ENCODE results near the gene C1orf167.

Gene C1orf167

DNA sequence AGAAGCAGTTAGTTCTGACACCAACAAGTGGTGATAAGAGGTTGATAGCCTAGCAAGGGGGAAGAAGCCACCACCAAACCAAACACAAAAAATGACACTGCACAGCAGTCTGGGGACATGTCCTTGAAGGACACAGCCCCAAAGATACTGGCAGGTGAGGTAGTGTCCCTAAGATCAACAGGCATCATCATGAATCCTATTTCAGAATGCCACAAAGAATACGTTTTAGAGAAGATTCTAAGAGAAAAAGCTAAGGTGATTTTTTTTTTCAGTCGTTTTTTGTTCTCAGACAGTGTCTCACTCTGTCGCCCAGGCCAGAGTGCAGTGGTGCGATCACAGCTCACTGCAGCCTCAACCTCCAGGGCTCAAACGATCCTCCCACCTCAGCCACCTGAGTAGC is 24.2 kb downstream of the C1orf167 start:
- DNase-seq: no peak

DNA sequence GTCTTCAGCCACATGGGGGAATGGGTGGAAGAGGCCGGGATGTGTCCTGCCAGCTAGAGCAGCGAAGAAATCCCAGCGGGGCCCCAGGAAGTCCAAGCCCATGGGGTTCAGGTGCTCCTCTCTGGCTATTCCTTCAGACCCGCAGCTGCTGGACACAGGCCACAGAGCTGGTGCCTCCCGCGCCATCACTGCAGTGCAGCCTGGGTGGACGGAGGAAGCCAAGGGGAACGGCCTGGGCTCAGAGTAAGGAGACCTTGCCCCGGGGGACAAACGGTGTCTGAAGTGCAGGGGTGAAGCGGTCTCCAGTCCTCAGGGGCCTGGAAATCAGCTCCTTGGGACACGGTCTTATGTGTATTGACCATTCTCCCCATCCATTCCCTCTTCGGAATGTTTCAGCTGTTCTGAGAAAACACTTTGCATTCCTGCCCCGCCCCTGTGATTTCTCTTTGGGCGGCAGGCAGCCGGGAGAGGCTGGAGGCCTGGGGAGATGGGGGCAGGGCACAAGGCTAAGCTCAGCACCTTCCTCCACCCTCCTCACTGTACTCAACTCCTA is 25.3 kb downstream of the C1orf167 start:
- no peak for DNase-seq

DNA sequence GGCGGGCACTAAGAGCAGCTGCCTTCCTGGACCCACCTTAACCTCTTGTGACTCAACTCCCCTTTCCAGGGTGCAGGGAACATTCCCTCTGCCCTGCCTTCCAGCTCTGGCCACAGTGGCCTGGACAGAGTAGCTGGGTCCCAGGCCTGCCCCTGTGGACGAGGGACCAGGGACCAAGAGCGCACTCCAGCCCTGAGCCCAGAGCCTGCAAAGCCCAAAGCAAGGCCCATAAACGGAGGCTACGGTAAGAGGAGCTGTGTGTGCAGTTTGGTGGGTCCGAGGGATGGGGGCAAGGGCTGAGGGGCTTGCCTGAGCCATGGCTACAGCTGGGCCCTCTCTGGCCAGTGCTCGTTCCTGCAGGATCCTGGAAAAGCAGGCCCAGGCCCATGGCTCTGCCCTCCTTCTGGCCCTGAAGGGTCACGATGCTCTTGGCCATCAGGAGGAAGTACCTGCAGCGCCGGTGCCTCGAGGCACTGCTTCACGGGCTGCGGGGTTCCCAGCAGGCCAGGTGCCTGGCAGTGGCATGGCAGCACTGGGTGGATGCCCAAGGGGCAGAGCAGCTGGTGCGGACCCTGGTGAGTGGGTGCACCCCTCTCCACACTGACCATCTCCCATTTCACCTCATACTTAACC is 25.9 kb downstream of the C1orf167 start:
- no peak for DNase-seq

DNA sequence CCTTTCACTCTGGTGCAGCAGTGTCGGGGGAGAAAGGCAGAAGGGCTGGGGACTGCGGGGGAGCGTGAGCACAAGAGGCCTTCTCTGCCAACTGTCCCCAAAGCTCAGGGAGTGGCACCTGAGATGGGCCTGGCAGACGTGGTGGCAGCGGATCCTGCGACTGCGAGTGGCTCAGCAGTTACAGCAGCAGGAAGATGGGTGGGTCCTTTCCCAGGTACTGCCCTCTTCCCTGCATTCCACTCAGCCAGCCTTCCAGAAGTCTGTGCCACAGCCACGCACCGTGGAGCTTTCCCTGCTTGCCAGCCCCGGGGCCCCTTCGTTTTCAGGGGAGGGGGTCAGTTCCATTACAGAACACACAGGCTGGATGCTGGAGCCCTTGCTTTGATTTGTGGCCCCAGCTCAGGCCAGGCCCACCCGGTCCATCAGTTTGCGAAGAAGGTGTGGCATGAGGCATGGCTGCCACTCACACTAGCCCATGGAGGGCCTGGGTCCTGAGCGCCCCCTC is 26.6 kb downstream of the C1orf167 start:
- DNase-seq: no peak

DNA sequence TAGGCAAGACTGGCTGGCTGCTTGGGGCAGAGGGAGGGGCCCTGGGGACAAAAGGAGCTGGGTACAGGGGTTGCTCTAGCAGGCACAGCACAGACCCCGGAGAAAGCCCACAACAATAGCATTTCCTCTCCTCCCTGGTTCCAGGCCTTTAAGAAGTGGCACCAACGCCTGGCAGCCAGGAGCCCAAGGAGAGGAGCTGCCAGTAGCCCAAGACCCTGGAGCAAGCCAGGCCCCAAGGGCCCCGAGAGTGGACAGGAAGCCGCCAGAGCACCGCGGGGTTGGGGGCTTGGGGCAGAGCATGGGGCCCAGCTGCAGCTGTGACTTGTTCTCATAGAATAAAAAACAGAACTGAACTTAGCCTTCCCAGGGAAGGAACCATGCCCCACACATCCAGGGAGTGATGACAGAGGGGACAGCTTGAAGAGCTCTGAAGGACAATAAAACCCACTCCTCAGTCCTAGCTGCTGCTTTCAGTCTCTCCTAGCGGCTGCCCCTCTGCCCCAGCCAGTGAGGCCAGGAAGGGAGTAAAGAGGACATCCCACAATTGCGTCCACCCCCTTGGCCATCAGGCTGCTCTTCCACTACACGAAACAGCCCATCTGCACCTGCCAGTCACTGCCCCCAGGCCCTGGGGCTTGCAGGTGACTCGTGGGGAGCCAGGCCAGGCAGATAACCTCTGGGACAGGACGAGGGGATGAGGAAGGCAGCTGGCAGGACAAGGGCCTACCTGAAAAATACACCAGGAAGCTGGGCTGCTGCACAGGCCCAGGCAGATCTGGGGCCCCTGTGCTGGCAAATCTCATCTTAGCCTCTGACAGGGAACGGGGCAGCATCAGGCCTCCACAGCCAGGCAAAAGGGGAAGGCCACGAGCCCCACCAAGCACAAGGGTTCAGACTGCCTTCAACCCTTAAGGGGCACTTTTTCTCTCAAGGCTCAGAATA is 27.4 kb downstream of the C1orf167 start:
- no peak for DNase-seq

DNA sequence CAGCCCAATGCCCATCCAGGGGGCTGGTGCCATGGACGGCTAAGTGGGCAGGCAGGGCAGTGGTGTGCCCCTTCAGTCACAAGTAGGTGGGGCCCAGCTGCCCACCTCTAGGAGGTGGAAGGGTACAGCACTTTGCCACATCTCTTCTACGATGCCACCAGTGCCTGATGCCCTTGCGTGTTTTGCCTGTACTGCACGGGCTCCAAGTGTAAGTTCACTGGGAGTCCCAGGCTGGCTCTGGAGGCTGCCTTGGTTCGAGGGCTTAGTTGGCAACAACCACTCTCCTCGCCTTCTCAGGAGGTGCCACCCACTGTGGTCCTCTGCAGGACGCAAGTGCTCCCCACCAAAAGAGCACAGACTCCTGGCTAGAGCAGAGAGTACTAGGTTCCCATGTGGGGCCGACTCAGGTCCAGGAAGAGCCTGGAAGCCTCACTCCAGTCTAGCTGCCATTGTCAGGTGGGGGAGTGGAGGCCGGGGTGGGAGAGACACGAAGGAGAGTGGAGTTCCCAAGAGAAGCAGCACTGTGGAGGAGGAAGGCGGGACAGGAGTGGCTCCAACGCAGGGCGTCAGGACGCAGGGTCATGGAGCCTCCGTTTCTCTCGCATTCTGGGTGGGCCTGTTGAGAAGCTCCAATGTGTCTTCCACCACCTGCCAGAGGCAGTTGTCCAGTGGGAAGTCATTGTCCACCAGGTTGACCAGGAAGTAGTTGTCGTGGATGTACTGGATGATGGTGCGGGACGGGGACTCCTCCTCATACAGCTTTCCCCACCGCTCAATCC is 28.3 kb downstream of the C1orf167 start:
- no peak for DNase-seq

DNA sequence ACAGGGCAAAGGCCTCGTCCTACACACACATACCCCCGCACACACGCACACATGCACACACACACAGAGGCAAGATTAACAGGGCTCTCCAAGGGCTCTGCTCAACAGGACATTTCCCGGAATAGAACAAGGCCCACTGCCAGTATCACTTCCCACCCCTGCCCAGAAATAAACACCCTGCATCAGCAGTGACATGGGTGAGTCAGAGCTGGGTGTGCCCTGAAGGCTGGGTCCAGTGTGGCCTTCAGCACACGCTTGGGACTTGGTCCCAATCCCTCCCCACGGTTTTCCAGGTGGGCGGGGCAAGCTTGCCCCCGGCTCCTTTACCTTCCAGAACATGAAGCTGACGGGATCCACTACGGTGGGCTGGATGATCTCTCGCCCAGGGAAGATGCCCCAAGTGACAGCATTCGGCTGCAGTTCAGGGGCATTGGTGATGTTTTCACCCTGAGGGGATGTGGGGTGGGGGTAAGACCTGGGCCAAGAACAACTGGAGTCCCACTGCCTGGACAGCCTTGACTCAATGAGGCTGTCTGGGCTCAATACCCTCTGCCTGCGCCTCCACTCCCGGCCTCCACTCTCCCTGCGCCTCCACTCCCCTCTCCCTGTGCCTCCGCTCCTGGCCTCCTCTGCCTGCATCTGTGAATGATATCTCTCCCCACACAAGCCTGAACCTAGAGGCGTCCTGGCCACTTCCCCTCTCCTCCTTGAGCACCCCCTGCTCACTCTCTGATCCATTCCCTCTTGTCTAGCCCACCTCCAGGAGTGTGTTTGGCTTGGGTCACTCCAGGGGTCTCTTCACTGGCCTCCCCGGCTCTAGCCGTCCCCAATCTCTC is 29.1 kb downstream of the C1orf167 start:
- no peak for DNase-seq

DNA sequence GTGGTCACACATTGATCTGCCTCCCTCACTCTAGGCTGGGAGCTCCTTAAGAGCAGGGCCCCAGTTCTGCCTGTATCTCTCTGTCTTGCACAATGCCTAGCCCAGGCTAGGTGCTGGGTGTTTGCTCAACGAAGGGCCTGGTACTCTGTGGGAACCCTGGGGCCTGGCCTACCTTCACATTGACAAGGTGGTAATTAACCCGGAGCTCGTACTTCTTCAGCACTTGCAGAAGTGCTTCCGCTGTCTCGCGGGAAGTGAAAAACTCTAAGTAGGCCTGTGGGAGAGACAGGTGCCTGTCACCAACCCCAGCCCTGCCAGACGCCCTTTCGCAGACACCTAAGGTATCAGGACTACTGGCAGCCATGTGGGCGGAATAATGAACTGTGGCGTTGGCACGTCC is 30.1 kb downstream of the C1orf167 start:
- no peak for DNase-seq

DNA sequence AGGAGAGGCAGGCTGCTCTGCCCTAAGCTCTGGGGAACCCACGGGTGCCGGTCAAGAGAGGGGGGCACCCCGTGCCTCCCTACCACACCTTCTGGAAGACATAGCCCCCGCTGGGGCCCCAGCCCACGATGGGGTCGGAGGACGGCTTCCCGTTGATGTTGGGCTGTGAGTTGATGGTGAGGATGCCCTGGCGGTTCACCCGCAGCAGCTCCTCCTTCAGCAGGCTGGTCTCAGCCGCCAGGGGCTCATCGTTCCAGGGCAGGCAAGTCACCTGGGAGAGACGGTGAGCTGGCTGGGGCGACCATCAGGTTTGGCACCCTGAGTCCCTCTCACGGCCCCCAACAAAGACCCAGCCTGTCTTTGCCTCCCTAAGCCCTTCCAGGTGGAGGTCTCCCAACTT is 31.8 kb downstream of the C1orf167 start:
- no peak for DNase-seq

DNA sequence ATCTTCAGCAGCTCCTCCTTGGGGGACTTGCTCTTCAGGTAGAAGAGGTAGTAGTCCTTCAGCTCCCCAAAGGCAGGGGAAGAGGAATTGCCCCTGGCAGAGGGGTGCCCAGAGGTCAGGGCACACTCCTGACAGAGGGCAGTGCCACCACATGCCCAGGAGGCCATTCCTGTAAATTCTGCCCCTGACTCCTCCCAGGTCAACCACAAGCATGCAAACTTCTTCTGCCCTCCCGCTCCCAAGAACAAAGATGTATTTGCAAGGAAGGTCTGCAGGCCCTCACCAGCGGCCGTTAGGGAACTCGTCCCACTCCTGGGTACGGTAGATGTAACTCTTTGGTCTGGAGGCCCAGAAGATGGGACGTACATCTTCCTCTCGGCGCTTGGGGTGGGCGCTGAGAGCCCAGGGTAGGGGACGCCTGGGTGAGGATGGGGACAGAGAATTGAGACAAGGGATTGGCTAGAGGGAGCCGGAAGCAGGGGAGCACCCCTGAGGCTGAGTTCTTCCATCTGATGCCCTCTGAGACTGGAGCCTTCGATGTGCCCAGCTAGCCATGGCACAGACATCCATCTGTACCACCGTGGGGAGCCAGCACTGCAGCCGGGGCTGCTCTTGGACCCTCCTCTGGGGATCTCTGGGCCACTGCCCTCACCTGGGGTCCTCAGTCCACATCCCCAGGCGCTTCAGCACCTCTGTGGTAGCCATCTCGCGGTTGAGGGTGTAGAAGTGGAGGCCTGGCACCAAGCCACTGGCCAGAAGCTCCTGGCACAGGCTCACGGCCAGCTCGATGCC is 32.6 kb downstream of the C1orf167 start:
- no peak for DNase-seq

DNA sequence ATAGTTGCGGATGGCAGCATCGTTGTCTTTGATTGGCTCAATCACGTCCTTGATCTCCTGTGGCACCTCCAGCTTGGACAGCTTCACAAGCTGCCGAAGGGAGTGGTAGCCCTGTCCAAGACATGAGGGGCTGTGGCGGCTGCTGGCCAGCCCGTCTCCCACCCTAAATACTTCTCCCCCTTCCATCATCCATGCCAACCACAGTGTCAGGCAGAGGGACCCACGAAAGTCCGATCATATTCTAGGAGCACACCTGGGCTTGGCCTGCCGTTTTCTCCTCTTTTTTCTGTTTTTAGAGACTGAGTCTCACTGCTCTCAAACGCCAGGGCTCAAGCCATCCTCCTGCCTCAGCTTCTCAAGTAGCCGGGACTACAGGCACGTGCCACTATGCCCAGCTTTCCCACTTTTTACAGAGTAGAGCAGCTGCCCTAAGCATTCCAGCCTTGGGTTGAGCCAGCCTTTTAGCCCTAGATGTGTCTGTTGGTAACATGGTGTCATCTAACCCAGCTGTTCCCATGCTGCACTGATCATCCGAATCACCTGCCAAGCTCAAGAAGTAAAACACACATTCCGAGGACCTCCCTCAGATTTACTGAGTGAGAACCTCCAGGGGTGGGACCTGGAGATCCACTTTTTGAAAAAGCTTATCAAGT is 33.4 kb downstream of the C1orf167 start:
- DNase-seq: no peak

DNA sequence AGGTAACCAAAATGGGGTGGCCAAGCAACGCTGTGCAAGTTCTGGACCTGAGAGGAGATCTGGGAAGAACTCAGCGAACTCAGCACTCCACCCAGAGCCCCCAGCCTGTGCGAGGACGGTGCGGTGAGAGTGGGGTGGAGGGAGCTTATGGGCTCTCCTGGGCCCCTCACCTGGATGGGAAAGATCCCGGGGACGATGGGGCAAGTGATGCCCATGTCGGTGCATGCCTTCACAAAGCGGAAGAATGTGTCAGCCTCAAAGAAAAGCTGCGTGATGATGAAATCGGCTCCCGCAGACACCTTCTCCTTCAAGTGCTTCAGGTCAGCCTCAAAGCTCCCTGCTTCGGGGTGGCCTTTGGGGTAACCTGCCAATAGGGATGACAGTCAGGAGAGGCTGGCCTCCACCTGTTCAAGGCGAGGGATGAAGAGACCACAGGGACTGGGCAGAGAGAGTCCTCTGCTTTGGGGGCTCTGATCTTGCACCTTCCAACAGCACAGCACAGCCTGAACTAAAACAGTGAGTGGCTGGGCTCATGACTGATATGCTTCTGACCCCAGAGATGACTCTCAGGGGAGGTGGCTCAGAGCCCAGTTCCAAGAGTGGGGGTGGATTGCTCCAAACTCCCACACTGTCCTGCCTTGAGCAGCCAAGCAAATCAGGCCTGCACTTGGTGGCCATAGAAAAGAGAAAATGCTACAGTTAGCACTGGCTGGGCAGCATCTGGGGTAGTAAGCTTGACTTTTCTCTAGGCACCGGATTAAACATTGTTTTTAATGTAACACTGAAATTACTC is 34.2 kb downstream of the C1orf167 start:
- DNase-seq: no peak

DNA sequence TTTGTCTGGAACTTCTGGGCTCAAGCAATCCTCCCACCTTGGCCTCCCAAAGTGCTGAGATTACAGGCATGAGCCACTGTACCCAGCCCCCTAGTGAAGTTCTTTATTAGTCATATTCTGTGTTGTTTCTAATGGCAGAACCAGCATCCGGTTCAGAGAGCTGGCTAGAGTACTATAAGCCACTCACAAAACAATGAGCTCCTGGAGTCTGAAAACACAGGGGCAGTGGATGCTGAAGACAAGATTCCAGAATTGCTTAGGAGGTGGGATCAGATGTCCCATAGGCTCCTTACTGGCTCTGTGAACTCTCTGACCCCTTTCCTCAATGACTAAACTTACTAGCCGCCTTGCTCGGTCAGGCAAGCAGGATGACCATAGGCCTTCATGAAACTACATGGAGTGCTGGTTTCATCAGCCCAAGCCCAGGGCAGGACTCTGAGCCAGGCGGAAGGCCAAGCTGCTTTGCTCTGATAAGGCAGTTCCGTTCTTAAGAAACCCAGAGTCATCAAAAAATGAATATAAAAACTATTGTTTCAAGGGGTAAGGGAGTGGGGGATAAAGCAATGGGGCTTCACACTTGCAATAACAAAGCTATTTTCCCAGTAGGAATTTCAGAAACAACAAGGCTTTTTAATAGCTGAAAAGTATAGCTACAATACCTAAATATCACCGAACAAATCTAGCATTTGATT is 35.7 kb downstream of the C1orf167 start:
- no peak for DNase-seq

DNA sequence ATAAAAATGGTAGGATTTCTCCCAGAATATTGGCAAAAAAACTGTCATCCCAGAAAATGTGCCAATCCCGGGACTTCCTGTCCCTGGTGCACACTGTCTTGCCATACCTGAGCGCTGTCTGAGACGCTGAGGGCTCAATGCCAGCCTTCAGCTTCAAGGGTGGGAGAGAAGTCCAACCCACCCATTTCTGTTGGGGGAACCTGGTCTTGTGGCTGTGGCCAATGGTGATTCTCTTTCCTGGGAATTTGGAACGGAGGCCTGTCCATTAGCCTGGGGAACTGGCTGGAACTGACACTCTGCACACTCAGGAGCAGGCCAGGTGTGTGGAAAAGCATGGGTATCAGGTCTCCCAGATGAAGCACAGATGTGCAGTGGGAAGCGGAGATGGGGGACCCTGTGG is 37.1 kb downstream of the C1orf167 start:
- no peak for DNase-seq

DNA sequence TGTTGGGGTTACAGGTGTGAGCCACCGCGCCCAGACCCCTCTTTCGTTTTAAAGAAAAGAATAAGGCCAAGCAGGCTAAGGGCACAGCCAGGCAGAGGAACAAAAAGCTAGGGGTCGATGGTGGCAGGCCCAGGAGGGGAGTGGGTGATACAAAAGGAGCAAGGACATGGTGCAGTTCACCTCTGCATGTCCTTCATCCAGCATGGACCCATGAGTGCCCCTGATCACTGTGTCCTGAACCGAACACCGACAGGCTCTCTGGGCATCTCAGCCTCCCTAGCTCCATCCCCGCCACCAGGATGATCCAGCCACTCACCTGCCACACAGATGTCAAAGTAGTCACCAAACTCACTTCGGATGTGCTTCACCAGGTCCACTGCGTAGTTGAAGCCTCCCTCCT is 37.9 kb downstream of the C1orf167 start:
- DNase-seq: no peak

DNA sequence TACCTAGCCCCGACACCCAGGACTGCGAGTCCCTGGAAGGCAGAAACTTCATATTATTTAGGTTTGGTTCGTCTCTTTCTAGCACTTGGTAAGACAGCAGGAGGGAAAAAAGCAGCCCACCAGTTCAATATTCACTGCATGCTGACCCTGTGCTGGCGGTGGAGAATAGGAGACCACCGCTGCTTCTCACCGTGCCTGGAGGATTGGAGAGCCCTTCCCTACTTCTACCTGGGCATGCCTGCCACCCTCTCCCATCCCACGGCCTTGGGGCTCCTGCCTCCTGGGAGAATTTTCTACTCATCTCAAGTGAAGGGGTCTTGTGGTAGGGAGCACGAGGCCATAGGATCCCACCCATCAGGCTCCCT is 38.4 kb downstream of the C1orf167 start:
- DNase-seq: no peak

DNA sequence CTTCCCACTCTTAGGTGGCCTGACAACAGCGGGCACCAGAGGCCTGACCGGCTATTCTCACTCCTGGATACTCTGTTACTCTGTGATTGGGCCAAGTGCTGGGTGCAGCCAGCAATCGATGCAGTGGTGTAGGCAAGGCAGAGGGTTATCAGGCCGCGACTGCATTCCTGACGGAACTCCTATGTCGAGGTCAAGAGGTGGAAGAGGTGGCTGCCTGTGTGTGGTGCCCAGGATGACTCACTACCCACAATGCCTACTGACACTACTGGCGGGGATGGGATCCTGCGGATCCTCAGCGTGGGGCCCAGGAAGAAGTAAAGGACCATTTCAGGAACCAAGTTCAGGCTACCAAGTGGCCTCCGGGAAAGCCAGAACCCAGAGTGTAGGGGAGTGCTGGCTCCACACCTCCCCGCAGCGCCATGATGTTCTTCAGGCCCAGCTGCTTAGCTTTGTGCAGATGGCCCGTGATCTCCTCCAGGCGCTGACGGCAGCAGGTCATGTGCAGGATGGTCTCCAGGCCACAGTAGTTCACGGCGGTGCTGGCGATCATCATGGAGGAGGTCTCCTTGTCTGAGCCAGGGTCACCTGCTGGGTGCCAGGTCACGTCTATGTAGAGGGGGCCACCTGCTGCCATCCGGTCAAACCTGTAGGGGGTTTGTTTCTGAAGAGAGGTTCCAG is 38.9 kb downstream of the C1orf167 start:
- no peak for DNase-seq

DNA sequence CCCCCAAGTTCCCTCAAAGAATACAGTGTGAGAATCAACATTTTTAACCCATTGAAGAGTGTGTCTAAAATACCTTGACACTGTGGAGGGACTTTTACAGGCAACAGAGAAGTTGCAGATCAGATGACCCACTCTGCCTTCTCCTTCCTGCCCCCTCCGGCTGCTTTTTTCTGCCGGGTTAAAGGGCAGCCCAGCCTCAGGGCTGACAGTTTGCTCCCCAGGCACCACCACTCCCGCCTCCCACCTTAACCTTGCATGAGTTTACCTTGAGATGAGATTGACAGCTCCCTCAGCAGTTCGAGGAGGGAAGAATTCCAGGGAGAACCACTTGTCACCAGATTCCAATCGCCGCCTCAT is 40.6 kb downstream of the C1orf167 start:
- DNase-seq: no peak
